ENCODE data around the gene MYRF. TPM values are rescaled to one million over a fixed set of nuclear protein-coding genes. Genes with fewer than 3 reads are reported as not detected.

Gene MYRF
- total RNA-seq, 1 donor from 2014 or later, result 1.9 TPM

DNA sequence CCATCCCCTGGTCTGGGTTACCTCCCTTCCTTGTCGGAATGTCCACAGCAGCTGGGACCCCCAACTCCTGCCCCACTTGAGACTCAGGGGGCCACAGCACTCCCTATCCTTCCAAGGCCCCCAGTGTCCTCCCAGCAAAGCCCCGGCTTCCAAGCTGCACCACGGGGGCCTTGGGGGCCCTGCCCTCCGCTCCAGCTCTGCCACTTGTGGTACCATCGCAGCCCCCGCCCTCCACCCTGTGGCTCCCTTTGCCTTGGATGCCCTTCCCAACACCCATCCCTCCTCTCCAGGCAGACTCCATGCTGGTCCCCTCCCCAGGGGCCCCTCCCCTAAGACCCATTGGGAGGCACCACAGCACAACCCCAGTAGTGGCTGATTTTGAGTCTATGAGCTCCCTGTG, 22.7 kb downstream of the MYRF start:
- Histone ChIP-seq H2AFZ (replicated peaks) (no peak overlapping the region), H3K4me3 (no peak overlapping the region), H3K27me3 (no peaks in the 10 kb centered on the region), H3K27ac (no peak overlapping the region), H3K4me2 (no peak overlapping the region), H3K9ac (no peak overlapping the region), H3K79me2 (ENCODE audit: low read depth) (no peaks in the 10 kb centered on the region), H3K4me1 (no peaks in the 10 kb centered on the region), H3F3A (ENCODE audit: low read depth) (no peaks in the 10 kb centered on the region), H4K20me1 (ENCODE audit: low read depth) (no peaks in the 10 kb centered on the region), H3K9me3 (ENCODE audit: low read depth) (no peaks in the 10 kb centered on the region), H3K36me3 (no peaks in the 10 kb centered on the region)
- Mint-ChIP-seq H3K9me3 (no peaks in the 10 kb centered on the region), H3K27ac (peak overlapping the region; percentile 90), H3K4me3 (no peak overlapping the region), H3K4me1 (peaks cover 29% of the 10 kb centered on the region), H3K36me3 (peaks cover 5% of the 10 kb centered on the region), H3K27me3 (ENCODE audit: insufficient read depth, low read depth) (no peaks in the 10 kb centered on the region)
- DNase-seq (ENCODE audit: low spot score), result no peak
- TF ChIP-seq CTCF (IDR thresholded peaks at IDR 0.05), result no peak
- TF ChIP-seq EZH2phosphoT487 (IDR thresholded peaks at IDR 0.05), result no peak
- no peak for TF ChIP-seq EZH2 (IDR thresholded peaks at IDR 0.05)

GRCh38 chr11:61775606-61776554, 23.4 kb downstream of the MYRF start:
- Histone ChIP-seq H3K9me3 (ENCODE audit: low read depth) (no peaks in the 10 kb centered on the region), H3F3A (ENCODE audit: low read depth) (no peaks in the 10 kb centered on the region), H3K79me2 (ENCODE audit: low read depth) (no peaks in the 10 kb centered on the region), H4K20me1 (ENCODE audit: low read depth) (no peaks in the 10 kb centered on the region), H3K4me1 (no peaks in the 10 kb centered on the region), H3K9ac (no peak overlapping the region), H2AFZ (replicated peaks) (no peak overlapping the region), H3K27me3 (no peaks in the 10 kb centered on the region), H3K36me3 (no peaks in the 10 kb centered on the region), H3K4me3 (no peak overlapping the region), H3K27ac (no peak overlapping the region), H3K4me2 (no peak overlapping the region)
- H3K4me1 Mint-ChIP-seq, result peaks cover 28% of the 10 kb centered on the region
- no peaks in the 10 kb centered on the region for H3K9me3 Mint-ChIP-seq
- DNase-seq (ENCODE audit: low spot score), result no peak
- H3K36me3 Mint-ChIP-seq, result peaks cover 5% of the 10 kb centered on the region
- TF ChIP-seq EZH2phosphoT487 (IDR thresholded peaks at IDR 0.05) (no peak), EZH2 (IDR thresholded peaks at IDR 0.05) (no peak), CTCF (IDR thresholded peaks at IDR 0.05) (no peak)
- H3K27ac Mint-ChIP-seq, result peak overlapping the region; percentile 76
- H3K4me3 Mint-ChIP-seq, result no peak overlapping the region
- H3K27me3 Mint-ChIP-seq (ENCODE audit: insufficient read depth, low read depth), result no peaks in the 10 kb centered on the region

DNA sequence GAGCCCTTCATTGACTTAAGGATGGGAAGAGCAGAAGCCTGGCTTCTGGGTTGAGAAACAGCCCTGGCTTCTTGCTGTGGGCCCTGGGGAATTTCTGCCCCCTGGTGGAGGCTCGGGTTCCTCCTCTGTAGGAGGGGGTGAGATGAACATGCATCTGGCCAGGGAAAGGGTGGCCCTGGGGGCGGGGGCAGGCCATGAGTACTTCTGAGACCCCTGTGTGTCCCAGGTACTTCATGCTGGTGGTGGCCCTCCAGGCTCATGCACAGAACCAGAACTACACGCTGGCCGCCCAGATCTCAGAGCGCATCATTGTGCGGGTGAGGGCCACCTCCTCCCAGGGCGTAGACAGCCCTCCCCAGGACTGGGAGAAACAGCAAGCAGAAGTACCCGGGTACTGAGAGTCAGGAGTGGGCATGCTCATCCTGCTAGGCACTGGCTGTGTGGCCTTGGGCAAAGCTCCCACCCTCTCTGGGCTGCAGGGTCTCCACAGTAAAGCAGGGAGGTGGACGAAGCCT, 24.2 kb downstream of the MYRF start:
- no peaks in the 10 kb centered on the region for H3K4me1 ChIP-seq
- no peaks in the 10 kb centered on the region for H3F3A ChIP-seq (ENCODE audit: low read depth)
- no peak overlapping the region for H2AFZ ChIP-seq (replicated peaks)
- no peaks in the 10 kb centered on the region for H3K27me3 Mint-ChIP-seq (ENCODE audit: insufficient read depth, low read depth)
- H3K27ac ChIP-seq, result no peak overlapping the region
- peaks cover 25% of the 10 kb centered on the region for H3K4me1 Mint-ChIP-seq
- peaks cover 5% of the 10 kb centered on the region for H3K36me3 Mint-ChIP-seq
- TF ChIP-seq CTCF (IDR thresholded peaks at IDR 0.05) (peak; percentile 76), EZH2 (IDR thresholded peaks at IDR 0.05) (no peak)
- H3K79me2 ChIP-seq (ENCODE audit: low read depth), result no peaks in the 10 kb centered on the region
- no peak overlapping the region for H3K4me3 ChIP-seq
- H3K4me2 ChIP-seq, result no peak overlapping the region
- DNase-seq (ENCODE audit: low spot score), result peak; percentile 67
- no peaks in the 10 kb centered on the region for H3K27me3 ChIP-seq
- no peaks in the 10 kb centered on the region for H3K36me3 ChIP-seq
- H3K9me3 Mint-ChIP-seq, result no peaks in the 10 kb centered on the region
- H3K27ac Mint-ChIP-seq, result peak overlapping the region; percentile 76
- H3K9ac ChIP-seq, result no peak overlapping the region
- H4K20me1 ChIP-seq (ENCODE audit: low read depth), result no peaks in the 10 kb centered on the region
- H3K9me3 ChIP-seq (ENCODE audit: low read depth), result no peaks in the 10 kb centered on the region
- H3K4me3 Mint-ChIP-seq, result no peak overlapping the region

Measured in neural progenitor cell (in vitro differentiated cells).